ENCODE measurements around the gene OPA3.

- TF ChIP-seq CTCF (IDR thresholded peaks at IDR 0.05) (no peak), POLR2A (IDR thresholded peaks at IDR 0.05) (no peak)
Measured at GRCh38 chr19:45505996-45506245, 78.7 kb downstream of the OPA3 start.
